A673 (cell line): ENCODE data around the gene GAS7. TPM values are rescaled to one million over a fixed set of nuclear protein-coding genes. Genes with fewer than 3 reads are reported as not detected.

Experiments
- BruUV-seq: library from RNA; stranded (reverse); fragments of 400-500 nt; replicated peaks from 2 replicates; lab custom pipeline; 2021; lab: Mats Ljungman, UMichigan
- CTCF ChIA-PET: fragments of 300-600 bp; sonication (Branson Sonifier 250); formaldehyde crosslinking; loops from one replicate; lab custom pipeline; 2022; ENCODE audit warnings: antibody characterized with exemption; lab: Charles Lee
- POLR2A ChIA-PET: fragments of 300-600 bp; sonication (Branson Sonifier 250); formaldehyde crosslinking; loops from one replicate; lab custom pipeline; 2022; ENCODE audit warnings: antibody characterized with exemption; ENCODE audit not compliant: low non-redundant PET; lab: Charles Lee
- DNase-seq: peaks from one replicate; pipeline ENCODE4 v3.0.0-alpha.2; 2015; ENCODE audit warnings: low spot score
- H3K27ac ChIP-seq: fragments of 200-600 bp; sonication (generic); 2 replicates; pipeline ENCODE4 v1.5.1; 2016; ENCODE audit warnings: mixed run types, low read depth, mild to moderate bottlenecking, mixed read lengths, antibody characterized with exemption, low read length; ENCODE audit not compliant: poor library complexity, severe bottlenecking
- H3K27me3 ChIP-seq: fragments of 200-600 bp; sonication (generic); replicated peaks from 2 replicates; pipeline ENCODE4 v1.6.1; 2017; ENCODE audit warnings: mixed run types, low read depth, mild to moderate bottlenecking, mixed read lengths, antibody characterized with exemption, low read length; ENCODE audit not compliant: insufficient read depth, poor library complexity
- H3K36me3 ChIP-seq: fragments of 200-600 bp; sonication (generic); 2 replicates; pipeline ENCODE4 v1.6.1; 2016; ENCODE audit warnings: mixed run types, mild to moderate bottlenecking, mixed read lengths, antibody characterized with exemption, low read length; ENCODE audit not compliant: insufficient read depth, poor library complexity, severe bottlenecking
- H3K4me1 ChIP-seq: fragments of 200-600 bp; sonication (generic); 2 replicates; pipeline ENCODE4 v1.6.1; 2017; ENCODE audit warnings: mixed run types, mild to moderate bottlenecking, mixed read lengths, antibody characterized with exemption, low read length; ENCODE audit not compliant: insufficient read depth, poor library complexity, severe bottlenecking
- H3K4me3 ChIP-seq: fragments of 200-600 bp; sonication (generic); 2 replicates; pipeline ENCODE4 v1.5.1; 2016; ENCODE audit warnings: low read depth, mixed run types, mild to moderate bottlenecking, mixed read lengths, low read length; ENCODE audit not compliant: poor library complexity, severe bottlenecking
- H3K9me3 ChIP-seq: fragments of 200-600 bp; sonication (generic); 2 replicates; pipeline ENCODE4 v1.6.1; 2016; ENCODE audit warnings: mixed run types, low read depth, mild to moderate bottlenecking, mixed read lengths, antibody characterized with exemption, low read length; ENCODE audit not compliant: poor library complexity, severe bottlenecking
- EZH2 ChIP-seq: fragments of 200-600 bp; sonication (generic); IDR thresholded peaks from 2 replicates; pipeline ENCODE4 v1.6.1; 2017; ENCODE audit warnings: borderline replicate concordance, low read depth, mild to moderate bottlenecking, mixed read lengths, antibody characterized with exemption, low read length; ENCODE audit not compliant: poor library complexity, severe bottlenecking
- intact Hi-C: fragments of 100-400 bp; cut with micrococcal nuclease; formaldehyde crosslinking; loops from one replicate; pipeline ENCODE4 v1.10.0; 2022; ENCODE audit not compliant: unreplicated experiment
- total RNA-seq: library from RNA; stranded (reverse); gene quantifications from 2 replicates; pipeline ENCODE4 v1.2.3, GENCODE V29; 2021
- TF ChIP-seq, protein P1 (sequence below): fragments of 300-800, 200-600 bp; sonication (generic); conservative IDR thresholded peaks from 2 replicates; pipeline ENCODE4 v1.5.1; 2017; ENCODE audit warnings: low read depth, mild to moderate bottlenecking, antibody characterized with exemption, low read length, moderate library complexity, mixed read lengths

The GAS7 gene
- total RNA-seq, 1 experiment from 2014 or later = 2.3 TPM

GRCh38 chr17:10177131-10177912, 21.1 kb downstream of the GAS7 start:
- no TSS peak for BruUV-seq

GRCh38 chr17:10173913-10174312, 24.5 kb downstream of the GAS7 start:
- Histone ChIP-seq H3K27ac (no peak overlapping the region), H3K4me3 (no peak overlapping the region), H3K9me3 (no peaks in the 10 kb centered on the region), H3K27me3 (no peaks in the 10 kb centered on the region), H3K4me1 (peaks cover 12% of the 10 kb centered on the region), H3K36me3 (no peaks in the 10 kb centered on the region)
- BruUV-seq = no TSS peak
- no peak for TF ChIP-seq EZH2
- TF ChIP-seq, protein P1, sequence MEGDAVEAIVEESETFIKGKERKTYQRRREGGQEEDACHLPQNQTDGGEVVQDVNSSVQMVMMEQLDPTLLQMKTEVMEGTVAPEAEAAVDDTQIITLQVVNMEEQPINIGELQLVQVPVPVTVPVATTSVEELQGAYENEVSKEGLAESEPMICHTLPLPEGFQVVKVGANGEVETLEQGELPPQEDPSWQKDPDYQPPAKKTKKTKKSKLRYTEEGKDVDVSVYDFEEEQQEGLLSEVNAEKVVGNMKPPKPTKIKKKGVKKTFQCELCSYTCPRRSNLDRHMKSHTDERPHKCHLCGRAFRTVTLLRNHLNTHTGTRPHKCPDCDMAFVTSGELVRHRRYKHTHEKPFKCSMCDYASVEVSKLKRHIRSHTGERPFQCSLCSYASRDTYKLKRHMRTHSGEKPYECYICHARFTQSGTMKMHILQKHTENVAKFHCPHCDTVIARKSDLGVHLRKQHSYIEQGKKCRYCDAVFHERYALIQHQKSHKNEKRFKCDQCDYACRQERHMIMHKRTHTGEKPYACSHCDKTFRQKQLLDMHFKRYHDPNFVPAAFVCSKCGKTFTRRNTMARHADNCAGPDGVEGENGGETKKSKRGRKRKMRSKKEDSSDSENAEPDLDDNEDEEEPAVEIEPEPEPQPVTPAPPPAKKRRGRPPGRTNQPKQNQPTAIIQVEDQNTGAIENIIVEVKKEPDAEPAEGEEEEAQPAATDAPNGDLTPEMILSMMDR = no peak
- ChIA-PET POLR2A (no interaction called here), CTCF (no interaction called here)
- intact Hi-C loops = no loop called here
- no peak for DNase-seq

More at GRCh38 chr17:10177131-10177912, 21.1 kb downstream of the GAS7 start:
- DNase-seq = no peak
- H3K36me3 ChIP-seq = no peaks in the 10 kb centered on the region
- intact Hi-C loops = no loop called here
- no peak overlapping the region for H3K4me3 ChIP-seq
- POLR2A ChIA-PET = no interaction called here
- CTCF ChIA-PET = no interaction called here
- H3K4me1 ChIP-seq = no peaks in the 10 kb centered on the region
- H3K27ac ChIP-seq = no peak overlapping the region
- H3K9me3 ChIP-seq = no peaks in the 10 kb centered on the region
- H3K27me3 ChIP-seq = no peaks in the 10 kb centered on the region
- TF ChIP-seq, protein P1 = no peak
- no peak for TF ChIP-seq EZH2

DNA sequence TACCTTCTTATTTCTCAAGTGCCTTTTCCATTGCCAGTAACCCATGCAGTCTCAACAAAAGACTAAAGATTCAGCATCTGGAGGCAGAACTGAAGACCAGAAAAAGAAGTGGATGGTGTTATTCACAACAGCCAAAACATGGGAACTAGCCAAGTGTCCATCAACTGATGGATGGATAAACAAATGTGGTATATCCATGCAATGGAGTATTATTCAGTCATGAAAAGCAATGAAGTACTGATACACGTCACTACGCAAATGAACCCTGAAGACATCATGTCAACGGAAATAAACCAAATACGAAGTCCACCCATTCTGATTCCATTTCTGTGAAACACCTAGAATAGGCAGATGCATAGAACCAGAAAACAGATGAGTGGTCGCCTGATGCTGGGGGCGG, 25.6 kb downstream of the GAS7 start:
- Histone ChIP-seq H3K27ac (no peak overlapping the region), H3K27me3 (no peaks in the 10 kb centered on the region), H3K9me3 (no peaks in the 10 kb centered on the region), H3K4me3 (no peak overlapping the region), H3K36me3 (no peaks in the 10 kb centered on the region), H3K4me1 (peaks cover 12% of the 10 kb centered on the region)
- intact Hi-C loops = no loop called here
- ChIA-PET POLR2A (no interaction called here), CTCF (no interaction called here)
- DNase-seq = no peak
- no TSS peak for BruUV-seq
- TF ChIP-seq, protein P1 = no peak
- no peak for TF ChIP-seq EZH2
